Measurements from ENCODE around the gene UBASH3B. TPM values are rescaled to one million over a fixed set of nuclear protein-coding genes. Genes with fewer than 3 reads are reported as not detected.
"Not testable (repeated sequence)": the region's sequence is repeated elsewhere in the genome, so short reads cannot be mapped to it uniquely, and the experiment has no call there.

Gene UBASH3B
- total RNA-seq, 5 donors from 2014 or later (not counting 1 experiment from before 2014, with no cell fraction given) = 29.7 to 44.0 (median 36.8) TPM

DNA sequence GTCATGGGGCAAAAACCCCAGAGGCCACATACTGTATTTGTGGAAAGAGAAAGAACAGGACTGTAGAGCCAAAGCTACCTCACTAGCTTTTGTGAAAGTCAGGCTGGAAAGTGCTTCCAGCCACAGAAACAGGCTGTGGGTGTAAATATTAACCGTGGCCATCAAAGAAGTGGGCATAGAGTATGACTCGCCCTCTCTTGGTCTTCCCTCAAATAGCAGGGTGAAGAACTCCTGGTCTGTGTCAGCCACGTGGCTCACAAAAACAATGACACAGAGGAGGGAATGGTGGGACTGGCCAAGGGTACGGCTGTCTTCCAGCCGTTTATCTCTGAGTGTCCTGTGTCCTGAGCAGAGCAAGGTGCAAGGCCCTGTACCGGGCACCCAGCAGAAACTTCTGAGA, 37.6 kb upstream of the UBASH3B start:
- Mint-ChIP-seq H3K36me3 (peaks cover 3% of the 10 kb centered on the region), H3K27ac (no peak overlapping the region), H3K9me3 (peaks cover 0 to 11% (median 0%) of the 10 kb centered on the region in 3 donors), H3K4me1 (no peaks in the 10 kb centered on the region), H3K27me3 (peaks cover 0 to 5% of the 10 kb centered on the region in 2 donors), H3K4me3 (no peak overlapping the region)
- ChIA-PET CTCF (no interaction called here), POLR2A (no interaction called here)
- Histone ChIP-seq H3K36me3 (ENCODE audit: control insufficient read depth in 2 of 2, extremely low read depth in 1 of 2, insufficient read depth in 1 of 2, low read length in 1 of 2) (no peaks in the 10 kb centered on the region), H3K4me1 (ENCODE audit: control insufficient read depth in 1 of 2, extremely low read depth in 1 of 2, insufficient read depth in 2 of 2, low read length in 2 of 2) (no peaks in the 10 kb centered on the region), H3K27ac (ENCODE audit: low read length) (no peak overlapping the region), H3K9me3 (no peaks in the 10 kb centered on the region), H3K27me3 (replicated peaks in 1 of 2; ENCODE audit: control insufficient read depth in 2 of 2, extremely low read depth in 1 of 2, insufficient read depth in 2 of 2, low read length in 1 of 2) (no peaks in the 10 kb centered on the region), H3K4me3 (ENCODE audit: control insufficient read depth in 1 of 2, extremely low read depth in 1 of 2, low read length in 1 of 2) (no peak overlapping the region)
- WGBS (ENCODE audit: insufficient coverage) = 73% methylated on average over 5 of the region's 6 CpGs
- ATAC-seq (replicated peaks in 1 of 4) = no peak
- DNase-seq = no peak

DNA sequence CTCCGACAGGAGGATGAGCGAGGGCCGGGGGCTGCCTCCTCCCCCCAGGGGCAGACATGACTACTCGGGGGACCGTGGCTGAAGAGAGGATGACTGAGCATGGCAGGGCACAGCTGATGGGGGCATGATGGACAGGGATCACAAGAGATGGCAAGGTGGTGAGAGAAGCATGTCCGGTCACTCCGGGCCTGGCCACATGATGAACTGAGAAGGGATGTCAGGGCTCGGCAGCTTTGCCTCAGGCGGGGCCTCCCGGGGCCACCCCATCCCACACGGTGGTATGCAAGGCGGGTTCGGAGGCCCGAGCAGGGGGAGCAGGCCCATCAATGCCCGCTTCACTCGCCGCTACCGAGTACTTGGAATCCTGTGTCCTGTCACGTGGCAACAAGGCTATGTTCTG, 36.6 kb upstream of the UBASH3B start:
- no peak for DNase-seq
- peaks cover 3% of the 10 kb centered on the region for H3K36me3 Mint-ChIP-seq
- Histone ChIP-seq H3K4me1 (ENCODE audit: control insufficient read depth in 1 of 2, extremely low read depth in 1 of 2, insufficient read depth in 2 of 2, low read length in 2 of 2) (no peaks in the 10 kb centered on the region), H3K27ac (ENCODE audit: low read length) (no peak overlapping the region), H3K36me3 (ENCODE audit: control insufficient read depth in 2 of 2, extremely low read depth in 1 of 2, insufficient read depth in 1 of 2, low read length in 1 of 2) (no peaks in the 10 kb centered on the region), H3K4me3 (ENCODE audit: control insufficient read depth in 1 of 2, extremely low read depth in 1 of 2, low read length in 1 of 2) (no peak overlapping the region), H3K27me3 (replicated peaks in 1 of 2; ENCODE audit: control insufficient read depth in 2 of 2, extremely low read depth in 1 of 2, insufficient read depth in 2 of 2, low read length in 1 of 2) (no peaks in the 10 kb centered on the region), H3K9me3 (no peaks in the 10 kb centered on the region)
- no peak overlapping the region for H3K27ac Mint-ChIP-seq
- H3K9me3 Mint-ChIP-seq = peaks cover 0 to 11% (median 0%) of the 10 kb centered on the region in 3 donors
- WGBS (ENCODE audit: insufficient coverage) = 96% methylated on average over 11 of the region's 19 CpGs
- POLR2A ChIA-PET = no interaction called here
- peaks cover 0 to 1% of the 10 kb centered on the region in 2 donors for H3K27me3 Mint-ChIP-seq
- CTCF ChIA-PET = interaction anchor here in 1 of 2 donors (0.6 to 1.1 kb wide), 3 partner anchors 12 to 241 kb away, joined by 3 to 4 read pairs (median 3); no protein-coding TSS in a partner anchor
- ATAC-seq (replicated peaks in 1 of 4) = no peak
- H3K4me3 Mint-ChIP-seq = no peak overlapping the region
- no peaks in the 10 kb centered on the region for H3K4me1 Mint-ChIP-seq

DNA sequence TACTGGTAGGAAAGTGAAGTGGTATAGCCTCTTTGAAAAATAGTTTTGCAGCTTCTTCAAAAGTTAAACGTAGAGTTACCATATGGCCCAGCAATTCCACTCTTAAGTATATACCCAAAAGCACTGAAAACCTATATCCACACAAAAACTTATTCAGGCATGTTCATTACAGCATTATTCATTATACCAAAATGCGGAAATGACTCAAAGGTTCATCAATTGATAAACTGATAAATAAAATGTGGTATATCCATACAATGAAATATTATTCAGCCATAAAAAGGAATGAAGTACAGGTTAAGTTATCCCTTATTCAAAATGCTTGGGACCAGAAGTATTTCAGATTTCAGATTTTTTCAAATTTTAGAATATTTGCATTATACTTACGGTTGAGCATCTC, 35.8 kb upstream of the UBASH3B start:
- H3K4me1 ChIP-seq (ENCODE audit: control insufficient read depth in 1 of 2, extremely low read depth in 1 of 2, insufficient read depth in 2 of 2, low read length in 2 of 2) = no peaks in the 10 kb centered on the region
- Mint-ChIP-seq H3K4me3 (no peak overlapping the region), H3K4me1 (no peaks in the 10 kb centered on the region), H3K9me3 (peaks cover 0 to 11% (median 0%) of the 10 kb centered on the region in 3 donors), H3K27ac (no peak overlapping the region), H3K36me3 (peaks cover 3% of the 10 kb centered on the region), H3K27me3 (peaks cover 0 to 1% of the 10 kb centered on the region in 2 donors)
- DNase-seq (no peak), ATAC-seq (replicated peaks in 1 of 4) (no peak)
- H3K27ac ChIP-seq (ENCODE audit: low read length) = no peak overlapping the region
- WGBS (ENCODE audit: insufficient coverage) = 100% methylated on average over 1 of the region's 3 CpGs
- no peaks in the 10 kb centered on the region for H3K36me3 ChIP-seq (ENCODE audit: control insufficient read depth in 2 of 2, extremely low read depth in 1 of 2, insufficient read depth in 1 of 2, low read length in 1 of 2)
- no peak overlapping the region for H3K4me3 ChIP-seq (ENCODE audit: control insufficient read depth in 1 of 2, extremely low read depth in 1 of 2, low read length in 1 of 2)
- H3K27me3 ChIP-seq (replicated peaks in 1 of 2; ENCODE audit: control insufficient read depth in 2 of 2, extremely low read depth in 1 of 2, insufficient read depth in 2 of 2, low read length in 1 of 2) = no peaks in the 10 kb centered on the region
- ChIA-PET CTCF (interaction anchor here in 1 of 2 donors (1.1 kb wide), 1 partner anchor 13 kb away, joined by 3 read pairs; no protein-coding TSS in a partner anchor), POLR2A (no interaction called here)
- no peaks in the 10 kb centered on the region for H3K9me3 ChIP-seq

DNA sequence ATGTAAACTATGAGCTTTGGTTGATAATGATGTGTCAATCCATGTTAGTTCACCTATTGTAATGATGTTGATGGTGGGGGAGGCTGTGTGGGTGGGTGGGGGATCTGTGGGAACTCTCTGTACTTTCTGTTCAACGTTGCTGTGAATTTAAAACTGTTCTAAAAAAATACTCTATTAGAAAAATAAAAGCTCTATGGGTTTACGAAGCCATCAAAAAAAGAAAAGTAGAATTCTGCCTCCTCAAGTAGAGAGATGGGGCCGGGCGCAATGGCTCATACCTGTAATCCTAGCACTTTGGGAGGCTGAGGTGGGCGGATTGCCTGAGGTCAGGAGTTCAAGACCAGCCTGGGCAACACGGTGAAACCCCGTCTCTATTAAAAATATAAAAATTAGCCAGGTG, 30.0 kb upstream of the UBASH3B start:
- ATAC-seq (replicated peaks in 1 of 4); H3K27me3 ChIP-seq (replicated peaks in 1 of 2; ENCODE audit: control insufficient read depth in 2 of 2, extremely low read depth in 1 of 2, insufficient read depth in 2 of 2, low read length in 1 of 2); H3K36me3 ChIP-seq (ENCODE audit: control insufficient read depth in 2 of 2, extremely low read depth in 1 of 2, insufficient read depth in 1 of 2, low read length in 1 of 2); H3K9me3 Mint-ChIP-seq; H3K4me1 ChIP-seq (ENCODE audit: control insufficient read depth in 1 of 2, extremely low read depth in 1 of 2, insufficient read depth in 2 of 2, low read length in 2 of 2); H3K4me1 Mint-ChIP-seq; H3K4me3 Mint-ChIP-seq; H3K9me3 ChIP-seq; H3K36me3 Mint-ChIP-seq; DNase-seq; H3K4me3 ChIP-seq (ENCODE audit: control insufficient read depth in 1 of 2, extremely low read depth in 1 of 2, low read length in 1 of 2); H3K27ac Mint-ChIP-seq; H3K27me3 Mint-ChIP-seq; POLR2A ChIA-PET; H3K27ac ChIP-seq (ENCODE audit: low read length): not testable (repeated sequence)
- CTCF ChIA-PET = interaction anchor here (0.6 to 4.6 kb wide), 6 partner anchors 10 to 636 kb away, joined by 3 to 57 read pairs (median 4); no protein-coding TSS in a partner anchor
- whole genome bisulfite sequencing (ENCODE audit: insufficient coverage) = no CpG with 5 or more reads among the region's 7 CpGs

DNA sequence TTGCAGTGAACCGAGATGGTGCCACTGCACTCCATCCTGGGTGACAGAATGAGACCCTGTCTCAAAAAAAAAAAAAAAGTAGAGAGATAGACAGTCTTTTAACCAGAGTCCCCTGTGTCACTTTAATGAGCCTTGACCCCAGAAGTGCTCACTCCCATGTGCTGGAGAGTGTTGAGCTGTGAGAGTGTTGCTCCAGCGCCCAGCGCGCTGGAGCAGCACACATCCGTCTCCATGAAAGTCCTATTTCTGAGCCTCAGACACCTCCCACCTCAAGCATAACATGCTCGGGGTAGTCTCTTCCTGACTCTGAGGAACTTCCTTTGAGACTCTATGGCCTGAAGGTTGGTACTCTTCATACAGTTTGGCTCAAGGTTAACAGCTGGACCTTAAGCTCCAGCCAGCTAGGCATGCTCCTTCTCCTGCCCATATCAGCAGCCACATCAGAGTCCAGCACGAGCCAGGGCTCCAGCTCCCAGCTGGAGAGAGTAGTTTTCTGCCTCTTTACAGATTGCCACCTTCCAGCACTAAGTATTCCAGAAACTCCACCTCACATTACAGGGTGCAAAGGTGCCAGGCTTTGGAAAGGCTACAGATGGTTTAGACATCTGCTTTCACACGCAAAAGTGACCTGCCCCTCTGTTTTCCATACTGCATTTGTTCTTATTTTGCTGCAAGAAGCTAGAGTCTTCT, 29.4 kb upstream of the UBASH3B start:
- ChIA-PET POLR2A (interaction anchor here in 1 of 2 donors (0.5 to 0.6 kb wide), 2 partner anchors 53 to 274 kb away, joined by 3 to 11 read pairs; no protein-coding TSS in a partner anchor), CTCF (interaction anchor here (0.6 to 4.6 kb wide), 5 partner anchors 130 to 875 kb away, joined by 3 to 57 read pairs (median 5); no protein-coding TSS in a partner anchor)
- H3K36me3 ChIP-seq (ENCODE audit: control insufficient read depth in 2 of 2, extremely low read depth in 1 of 2, insufficient read depth in 1 of 2, low read length in 1 of 2) = no peaks in the 10 kb centered on the region
- no peak overlapping the region for H3K27ac ChIP-seq (ENCODE audit: low read length)
- H3K27me3 ChIP-seq (replicated peaks in 1 of 2; ENCODE audit: control insufficient read depth in 2 of 2, extremely low read depth in 1 of 2, insufficient read depth in 2 of 2, low read length in 1 of 2) = no peaks in the 10 kb centered on the region
- no peak overlapping the region for H3K4me3 ChIP-seq (ENCODE audit: control insufficient read depth in 1 of 2, extremely low read depth in 1 of 2, low read length in 1 of 2)
- Mint-ChIP-seq H3K4me1 (peaks cover 0 to 5% (median 4%) of the 10 kb centered on the region in 3 donors), H3K9me3 (no peaks in the 10 kb centered on the region), H3K27ac (no peak overlapping the region), H3K36me3 (no peaks in the 10 kb centered on the region), H3K4me3 (no peak overlapping the region), H3K27me3 (peaks cover 0 to 1% of the 10 kb centered on the region in 2 donors)
- H3K4me1 ChIP-seq (ENCODE audit: control insufficient read depth in 1 of 2, extremely low read depth in 1 of 2, insufficient read depth in 2 of 2, low read length in 2 of 2) = peaks cover 0 to 5% of the 10 kb centered on the region in 2 experiments
- H3K9me3 ChIP-seq = no peaks in the 10 kb centered on the region
- DNase-seq (no peak), ATAC-seq (replicated peaks in 1 of 4) (no peak)
- 71% methylated on average over 3 of the region's 8 CpGs for WGBS (ENCODE audit: insufficient coverage)

DNA sequence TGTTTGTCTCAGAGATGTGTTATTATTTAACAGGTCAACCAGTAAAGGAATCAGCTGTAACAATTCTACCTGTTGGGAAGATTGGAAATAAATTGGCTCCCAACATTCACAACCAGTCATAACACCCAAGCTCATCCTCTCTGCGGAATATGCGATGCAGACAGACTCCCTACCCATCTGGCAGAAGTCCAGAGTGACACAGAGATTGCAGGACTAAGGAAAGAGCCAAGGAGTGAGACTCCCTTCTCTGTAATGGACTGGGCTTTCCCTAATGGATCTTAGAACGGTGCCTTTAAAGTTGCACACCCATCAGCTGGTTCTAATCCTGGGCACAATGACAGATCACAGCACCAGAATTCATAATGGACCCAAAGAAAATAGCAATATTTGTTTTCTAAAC, 27.8 kb upstream of the UBASH3B start:
- WGBS (ENCODE audit: insufficient coverage) = 86% methylated on average over 1 of the region's 3 CpGs
- Mint-ChIP-seq H3K4me1 (peaks cover 5 to 9% (median 7%) of the 10 kb centered on the region in 3 donors), H3K4me3 (no peak overlapping the region), H3K9me3 (no peaks in the 10 kb centered on the region), H3K36me3 (no peaks in the 10 kb centered on the region), H3K27me3 (peaks cover 0 to 1% of the 10 kb centered on the region in 2 donors), H3K27ac (no peak overlapping the region)
- Histone ChIP-seq H3K4me3 (ENCODE audit: control insufficient read depth in 1 of 2, extremely low read depth in 1 of 2, low read length in 1 of 2) (no peak overlapping the region), H3K27me3 (replicated peaks in 1 of 2; ENCODE audit: control insufficient read depth in 2 of 2, extremely low read depth in 1 of 2, insufficient read depth in 2 of 2, low read length in 1 of 2) (no peaks in the 10 kb centered on the region), H3K9me3 (no peaks in the 10 kb centered on the region), H3K27ac (ENCODE audit: low read length) (no peak overlapping the region), H3K36me3 (ENCODE audit: control insufficient read depth in 2 of 2, extremely low read depth in 1 of 2, insufficient read depth in 1 of 2, low read length in 1 of 2) (no peaks in the 10 kb centered on the region), H3K4me1 (ENCODE audit: control insufficient read depth in 1 of 2, extremely low read depth in 1 of 2, insufficient read depth in 2 of 2, low read length in 2 of 2) (peaks cover 5 to 10% of the 10 kb centered on the region in 2 experiments)
- DNase-seq = no peak
- ChIA-PET POLR2A (no interaction called here), CTCF (interaction anchor here (0.7 to 4.6 kb wide), 8 partner anchors 31 to 225 kb away, joined by 3 to 57 read pairs (median 24); no protein-coding TSS in a partner anchor)
- ATAC-seq (replicated peaks in 1 of 4) = no peak

All from T-cell (primary cell).